ENCODE data around the gene PCNX2.

PCNX2 gene

GRCh38 chr1:233031521-233031920, 264.0 kb downstream of the PCNX2 start:
- H3K4me3 ChIP-seq (replicated peaks; ENCODE audit: low read depth, low read length) = no peak overlapping the region
- DNase-seq (ENCODE audit: low read depth) = no peak
- no peak for TF ChIP-seq CTCF (IDR thresholded peaks at IDR 0.05; ENCODE audit: low read length, missing control alignments)

- DNase-seq (ENCODE audit: low read depth) = no peak
- TF ChIP-seq CTCF (IDR thresholded peaks at IDR 0.05; ENCODE audit: low read length, missing control alignments) = no peak
- no peak overlapping the region for H3K4me3 ChIP-seq (replicated peaks; ENCODE audit: low read depth, low read length)
These were observed 268.5 kb downstream of the PCNX2 start for GRCh38 chr1:233027046-233027445.

- no peak for TF ChIP-seq CTCF (IDR thresholded peaks at IDR 0.05; ENCODE audit: low read length, missing control alignments)
- no peak overlapping the region for H3K4me3 ChIP-seq (replicated peaks; ENCODE audit: low read depth, low read length)
- DNase-seq (ENCODE audit: low read depth) = no peak
These were observed 270.0 kb downstream of the PCNX2 start for GRCh38 chr1:233025567-233025966.

GRCh38 chr1:233025157-233025556, 270.4 kb downstream of the PCNX2 start:
- peak; percentile 47 for TF ChIP-seq CTCF (IDR thresholded peaks at IDR 0.05; ENCODE audit: low read length, missing control alignments)
- H3K4me3 ChIP-seq (replicated peaks; ENCODE audit: low read depth, low read length) = no peak overlapping the region
- DNase-seq (ENCODE audit: low read depth) = peak; percentile 33

- no peak overlapping the region for H3K4me3 ChIP-seq (replicated peaks; ENCODE audit: low read depth, low read length)
- DNase-seq (ENCODE audit: low read depth) = no peak
- TF ChIP-seq CTCF (IDR thresholded peaks at IDR 0.05; ENCODE audit: low read length, missing control alignments) = no peak
These were observed 271.3 kb downstream of the PCNX2 start for GRCh38 chr1:233024199-233024598.

- no peak for DNase-seq (ENCODE audit: low read depth)
- no peak overlapping the region for H3K4me3 ChIP-seq (replicated peaks; ENCODE audit: low read depth, low read length)
These were observed 273.3 kb downstream of the PCNX2 start for GRCh38 chr1:233022246-233022645.

More at GRCh38 chr1:233022246-233022645, 273.3 kb downstream of the PCNX2 start:
- no peak for TF ChIP-seq CTCF (IDR thresholded peaks at IDR 0.05; ENCODE audit: low read length, missing control alignments)
